NCI-H1092 treated with DMSO at 0.1 percent for 48 hours (cell line): ENCODE measurements around the gene CPNE2.
"Not testable (repeated sequence)": the region's sequence is repeated elsewhere in the genome, so short reads cannot be mapped to it uniquely, and the experiment has no call there.

ENCODE experiments used
- DNase-seq: peaks from one replicate; lab custom pipeline; 2025; lab: John Stamatoyannopoulos, UW

CPNE2 gene

DNA sequence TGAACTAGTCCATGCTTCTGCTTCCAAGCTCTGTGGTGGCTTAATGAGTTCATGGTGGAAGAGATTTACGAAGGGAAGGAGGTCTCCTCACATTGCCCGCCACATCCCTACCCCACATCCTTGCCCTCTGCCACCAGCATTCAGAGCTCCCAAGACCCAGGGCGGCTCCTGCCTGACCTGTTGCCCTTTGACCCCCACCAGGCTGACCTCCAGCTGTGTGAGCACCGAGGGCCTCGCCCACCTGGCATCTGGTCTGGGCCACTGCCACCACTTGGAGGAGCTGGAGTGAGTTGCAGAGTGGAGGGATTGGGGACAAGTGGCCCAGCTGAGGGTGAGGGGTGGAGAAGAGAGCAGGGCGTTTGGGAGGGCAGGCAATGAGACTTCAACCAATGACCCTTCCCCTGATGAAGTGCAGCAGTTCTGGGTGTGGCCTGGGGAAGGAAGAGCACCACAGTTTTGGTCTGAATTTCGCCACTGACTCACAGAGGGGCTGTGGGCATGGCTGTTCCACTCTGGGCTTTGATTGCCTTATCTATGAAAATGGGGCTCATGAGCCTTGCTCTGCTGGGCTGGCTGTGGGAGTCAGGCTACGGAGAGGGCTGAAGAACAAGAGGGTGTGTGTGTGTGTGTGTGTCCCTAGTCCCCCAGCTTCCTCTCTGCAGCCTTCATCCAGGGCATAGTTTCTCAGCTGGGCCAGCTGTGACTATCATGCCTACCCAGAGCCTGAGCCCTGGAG, 22.6 kb upstream of the CPNE2 start:
- no peak for DNase-seq

DNA sequence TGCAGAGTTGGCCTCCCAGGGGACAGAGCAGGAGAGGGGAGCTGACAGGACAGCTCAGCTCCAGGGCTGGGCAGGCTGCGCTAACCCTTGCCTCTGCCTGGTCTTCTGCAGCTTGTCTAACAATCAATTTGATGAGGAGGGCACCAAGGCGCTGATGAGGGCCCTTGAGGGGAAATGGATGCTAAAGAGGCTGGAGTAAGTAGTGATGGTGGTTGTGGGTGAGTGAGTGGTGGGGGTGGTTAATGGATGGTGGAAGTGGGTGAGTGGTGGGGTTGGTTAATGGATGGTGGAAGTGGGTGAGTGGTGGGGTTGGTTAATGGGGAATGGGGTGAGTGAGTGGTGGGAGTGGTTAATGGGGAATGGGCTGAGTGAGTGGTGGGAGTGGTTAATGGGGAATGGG, 22.0 kb upstream of the CPNE2 start:
- no peak for DNase-seq

DNA sequence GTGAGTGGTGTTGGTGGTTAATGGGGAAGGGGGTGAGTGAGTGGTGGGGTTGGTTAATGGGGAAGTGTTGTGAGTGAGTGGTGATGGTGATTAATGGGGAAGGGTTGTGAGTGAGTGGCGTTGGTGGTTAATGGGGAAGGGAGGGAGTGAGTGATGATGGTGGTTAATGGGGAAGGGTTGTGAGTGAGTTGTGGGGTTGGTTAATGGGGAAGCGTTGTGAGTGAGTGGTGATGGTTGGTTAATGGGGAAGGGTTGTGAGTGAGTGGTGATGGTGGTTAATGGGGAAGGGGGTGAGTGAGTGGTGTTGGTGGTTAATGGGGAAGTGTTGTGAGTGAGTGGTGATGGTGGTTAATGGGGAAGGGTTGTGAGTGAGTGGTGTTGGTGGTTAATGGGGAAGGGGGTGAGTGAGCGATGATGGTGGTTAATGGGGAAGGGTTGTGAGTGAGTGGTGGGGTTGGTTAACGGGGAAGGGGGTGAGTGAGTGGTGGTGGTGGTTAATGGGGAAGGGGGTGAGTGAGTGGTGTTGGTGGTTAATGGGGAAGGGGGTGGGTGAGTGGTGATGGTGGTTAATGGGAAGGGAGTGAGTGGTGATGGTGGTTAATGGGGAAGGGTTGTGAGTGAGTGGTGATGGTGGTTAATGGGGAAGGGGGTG, 21.2 kb upstream of the CPNE2 start:
- not testable (repeated sequence) for DNase-seq

DNA sequence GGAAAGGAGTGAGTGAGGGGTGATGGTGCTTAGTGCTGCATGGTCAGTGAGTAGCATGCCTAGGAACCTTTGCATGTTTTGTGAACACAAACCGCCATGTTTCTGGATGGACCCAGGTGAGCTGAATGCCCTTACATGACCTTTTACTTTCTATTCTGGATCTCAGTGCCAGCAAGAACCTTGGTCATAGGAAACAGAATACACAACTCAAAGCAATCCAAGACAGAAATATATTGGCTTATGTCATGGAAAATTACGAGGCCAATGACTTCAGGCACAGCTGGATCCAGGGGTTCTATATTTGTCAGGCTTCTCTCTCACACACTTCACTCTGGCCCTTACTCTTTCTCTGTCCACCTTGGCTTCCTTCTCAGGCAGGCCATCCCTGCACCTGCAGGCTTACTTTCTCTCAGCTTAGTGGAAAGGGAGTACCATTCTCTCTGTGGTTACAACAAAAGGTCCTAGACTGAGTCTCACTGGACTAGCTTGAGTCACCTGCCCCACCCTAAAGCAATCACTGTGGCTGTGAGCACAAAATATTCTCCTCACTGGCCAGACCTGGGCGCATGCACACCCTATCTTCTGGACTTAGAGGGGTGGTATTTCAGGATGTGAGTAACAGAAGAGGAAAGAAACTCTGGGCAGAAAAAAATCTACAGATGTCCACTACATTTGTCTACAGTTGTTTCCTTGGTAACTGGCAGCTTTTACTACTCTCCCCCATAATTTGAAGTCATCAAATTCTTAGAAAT, 20.4 kb upstream of the CPNE2 start:
- no peak for DNase-seq

DNA sequence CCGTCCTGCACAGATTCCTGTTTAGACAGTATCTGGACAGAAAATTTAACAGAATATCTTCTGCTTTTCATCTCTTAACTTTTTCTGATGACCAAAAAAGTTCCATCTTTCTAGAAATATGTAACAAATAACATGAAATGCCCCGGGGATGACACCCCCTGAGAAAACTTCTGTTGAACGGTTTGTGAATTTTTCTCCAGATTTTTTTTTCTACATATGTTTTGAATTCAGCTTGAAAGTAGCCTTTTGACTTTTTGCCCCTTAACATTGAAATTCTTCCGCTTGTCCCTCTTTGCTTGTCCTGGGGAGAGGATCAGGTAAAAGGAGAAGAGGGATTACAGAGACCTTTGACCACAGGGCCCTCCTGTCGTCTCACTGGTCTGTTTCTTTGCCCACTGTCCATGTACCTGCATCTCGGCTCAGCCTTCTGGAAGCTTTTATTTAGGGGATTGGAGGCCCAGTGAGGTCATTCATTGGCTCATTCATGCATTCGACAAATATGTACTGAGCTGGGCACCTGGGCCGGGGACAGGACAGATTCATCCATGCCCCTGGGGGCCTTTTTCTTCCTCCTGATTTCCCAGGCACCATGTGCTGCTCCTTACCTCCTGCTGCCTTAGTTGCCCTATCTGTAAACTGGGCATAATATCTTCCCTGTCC, 19.6 kb upstream of the CPNE2 start:
- no peak for DNase-seq

DNA sequence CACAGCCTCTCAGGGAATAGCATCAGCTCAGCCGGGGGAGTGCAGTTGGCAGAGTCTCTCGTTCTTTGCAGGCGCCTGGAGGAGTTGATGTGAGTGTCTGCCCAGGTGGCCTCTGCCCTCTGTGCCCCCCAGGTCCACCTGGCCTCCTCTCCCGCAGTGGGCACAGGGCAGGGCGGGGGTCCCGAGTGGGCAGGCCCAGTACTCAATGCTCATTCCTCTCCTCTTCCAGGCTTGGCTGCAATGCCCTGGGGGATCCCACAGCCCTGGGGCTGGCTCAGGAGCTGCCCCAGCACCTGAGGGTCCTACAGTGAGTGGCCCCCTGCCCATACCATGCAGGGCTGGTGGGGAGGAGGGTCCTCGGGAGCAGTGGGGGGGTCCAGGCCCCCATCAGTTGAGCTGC, 14.7 kb upstream of the CPNE2 start:
- DNase-seq: no peak

DNA sequence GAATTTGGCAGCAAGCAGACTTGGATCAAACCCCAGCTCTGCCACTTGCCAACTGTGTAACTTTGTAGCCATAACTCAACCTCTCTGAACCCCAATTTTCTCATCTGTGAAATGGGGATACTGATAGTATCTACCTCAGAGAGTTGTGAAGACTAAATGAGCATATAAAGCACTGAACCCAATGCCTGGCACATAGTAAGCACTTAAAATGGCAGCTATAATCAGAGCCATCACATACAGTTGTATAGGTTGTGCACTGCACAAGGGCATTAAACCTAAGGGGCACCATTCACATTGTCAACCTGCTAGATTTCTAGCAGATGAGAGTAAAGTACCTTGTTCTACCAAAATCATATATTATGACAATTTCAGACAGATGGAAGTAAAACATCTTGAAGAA, 10.6 kb upstream of the CPNE2 start:
- DNase-seq: no peak

DNA sequence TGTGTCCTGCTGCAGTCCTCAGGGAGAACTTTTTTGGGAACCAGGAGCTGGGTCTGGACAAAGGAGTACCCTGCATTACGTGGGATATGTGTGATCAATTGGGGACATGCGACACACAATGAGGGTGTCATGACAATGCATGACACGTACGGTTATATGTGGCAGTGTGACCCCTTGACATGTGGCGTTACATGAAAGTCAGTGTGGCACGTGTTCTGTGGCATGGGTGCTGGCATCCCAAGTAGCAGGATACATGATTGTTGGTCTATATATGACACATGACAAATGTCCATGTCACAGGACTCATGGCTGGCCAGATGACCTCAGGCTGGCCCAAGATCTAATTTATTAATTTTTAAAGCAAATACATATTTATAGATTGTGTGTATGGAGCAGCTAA, 9.7 kb upstream of the CPNE2 start:
- DNase-seq: no peak

DNA sequence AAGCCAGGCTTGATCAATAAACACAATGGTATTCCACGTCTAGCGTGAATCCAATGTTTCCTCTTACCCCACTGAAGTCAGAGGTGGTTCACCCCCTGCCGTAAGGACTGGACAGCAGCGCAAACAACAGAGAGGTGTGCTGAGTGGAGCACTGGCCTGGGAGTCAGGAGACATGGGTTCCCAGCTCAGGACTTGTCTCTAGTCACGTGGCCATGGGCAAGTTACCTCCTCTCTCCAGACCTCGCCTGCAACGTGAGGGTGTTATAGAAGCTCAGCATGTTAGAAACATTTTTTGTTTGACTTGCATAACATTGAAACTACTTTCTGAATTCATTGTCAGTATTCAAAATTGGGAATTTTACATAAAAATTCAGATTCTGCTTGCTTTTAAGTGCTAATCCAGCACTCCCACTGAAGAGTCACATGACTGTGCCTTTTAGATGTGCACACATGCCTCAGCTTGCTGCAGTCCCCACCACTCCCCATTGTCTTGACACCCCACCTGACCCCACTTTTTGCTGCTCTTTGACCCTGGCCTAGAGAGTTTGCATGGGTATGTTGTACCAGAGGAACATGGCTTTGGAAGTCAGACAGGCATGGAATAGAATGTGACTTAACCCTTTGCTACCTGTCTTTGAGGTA, 8.8 kb upstream of the CPNE2 start:
- DNase-seq: no peak

DNA sequence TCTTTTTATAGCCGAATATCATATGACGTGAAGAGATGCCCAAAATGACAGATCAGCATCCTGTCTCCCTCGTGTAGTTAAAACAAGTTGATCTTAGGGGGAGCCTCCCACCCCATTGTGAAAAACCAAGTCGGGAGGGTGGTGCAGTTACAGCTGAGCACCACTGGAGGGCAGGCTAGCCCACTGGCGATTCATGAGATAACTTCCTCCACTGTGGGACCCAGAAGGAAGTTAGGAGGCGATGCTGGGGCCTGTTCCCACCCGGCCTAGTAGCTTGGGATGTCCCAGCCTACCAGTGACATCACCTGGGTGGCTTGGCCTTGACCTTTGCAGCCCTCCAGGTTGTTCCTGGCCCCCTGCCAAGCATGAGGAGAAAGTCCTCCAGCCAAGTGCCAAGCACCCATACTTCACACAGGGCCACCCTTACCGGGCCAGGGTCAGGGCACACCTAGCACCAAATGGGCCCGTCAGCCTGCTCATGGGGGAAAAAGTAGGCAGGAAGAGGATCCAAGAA, 8.1 kb upstream of the CPNE2 start:
- DNase-seq: peak; percentile 46

DNA sequence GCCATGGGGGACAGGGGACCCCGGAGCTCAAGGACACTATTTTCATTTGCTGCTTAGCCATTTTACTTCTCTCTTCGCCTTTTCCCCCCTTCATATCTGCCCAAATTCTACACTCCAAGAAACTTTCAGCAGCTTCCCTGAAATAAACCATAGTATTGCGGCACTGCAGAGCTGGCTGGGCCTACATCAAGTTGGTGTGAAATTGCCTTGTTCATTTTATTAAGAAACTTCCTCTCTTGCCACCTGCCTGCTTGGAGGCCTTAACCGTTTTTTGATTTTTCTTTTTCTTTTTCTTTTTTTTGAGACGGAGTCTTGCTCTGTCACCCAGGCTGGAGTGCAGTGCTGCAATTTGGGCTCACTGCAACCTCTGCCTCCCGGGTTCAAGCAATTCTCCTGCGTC, 7.4 kb upstream of the CPNE2 start:
- no peak for DNase-seq

DNA sequence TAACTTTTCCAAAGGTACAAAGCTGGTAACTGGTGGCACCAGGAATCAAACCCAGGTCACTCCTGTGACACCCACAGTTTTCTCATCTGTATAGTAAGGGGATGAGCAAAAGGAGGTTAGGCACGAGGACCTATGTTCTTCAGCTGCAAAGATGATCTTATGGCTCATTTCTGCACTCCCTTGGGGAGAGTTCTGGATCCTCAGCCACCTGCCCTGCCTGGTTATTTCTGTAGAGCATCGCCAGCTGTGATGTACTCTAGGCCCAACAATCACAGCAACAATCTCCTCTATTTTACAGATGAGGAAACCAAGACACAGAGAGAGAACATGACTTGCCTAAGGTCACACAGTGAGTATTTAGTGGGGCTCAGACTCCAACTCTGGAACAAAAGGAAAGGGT, 5.4 kb upstream of the CPNE2 start:
- no peak for DNase-seq

DNA sequence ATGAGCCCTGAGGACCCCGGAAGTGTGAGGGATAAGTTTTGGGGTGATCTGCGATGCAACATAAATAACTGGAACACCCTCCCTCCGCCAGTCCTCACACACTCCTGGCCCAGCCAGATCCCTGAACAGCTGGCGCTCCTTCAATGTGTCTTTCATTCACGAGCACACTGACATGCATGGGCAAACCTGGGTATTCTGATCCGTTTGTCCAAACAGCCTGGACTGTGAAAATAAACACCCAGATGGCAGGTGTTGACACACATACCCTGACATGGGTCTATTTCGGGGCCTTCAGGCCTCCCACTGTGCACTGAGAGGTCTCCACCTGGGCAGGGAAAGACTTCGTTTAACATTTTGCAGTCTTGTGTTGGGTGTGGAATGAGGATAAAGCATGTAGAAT, 3.0 kb upstream of the CPNE2 start:
- DNase-seq: peak; percentile 67

DNA sequence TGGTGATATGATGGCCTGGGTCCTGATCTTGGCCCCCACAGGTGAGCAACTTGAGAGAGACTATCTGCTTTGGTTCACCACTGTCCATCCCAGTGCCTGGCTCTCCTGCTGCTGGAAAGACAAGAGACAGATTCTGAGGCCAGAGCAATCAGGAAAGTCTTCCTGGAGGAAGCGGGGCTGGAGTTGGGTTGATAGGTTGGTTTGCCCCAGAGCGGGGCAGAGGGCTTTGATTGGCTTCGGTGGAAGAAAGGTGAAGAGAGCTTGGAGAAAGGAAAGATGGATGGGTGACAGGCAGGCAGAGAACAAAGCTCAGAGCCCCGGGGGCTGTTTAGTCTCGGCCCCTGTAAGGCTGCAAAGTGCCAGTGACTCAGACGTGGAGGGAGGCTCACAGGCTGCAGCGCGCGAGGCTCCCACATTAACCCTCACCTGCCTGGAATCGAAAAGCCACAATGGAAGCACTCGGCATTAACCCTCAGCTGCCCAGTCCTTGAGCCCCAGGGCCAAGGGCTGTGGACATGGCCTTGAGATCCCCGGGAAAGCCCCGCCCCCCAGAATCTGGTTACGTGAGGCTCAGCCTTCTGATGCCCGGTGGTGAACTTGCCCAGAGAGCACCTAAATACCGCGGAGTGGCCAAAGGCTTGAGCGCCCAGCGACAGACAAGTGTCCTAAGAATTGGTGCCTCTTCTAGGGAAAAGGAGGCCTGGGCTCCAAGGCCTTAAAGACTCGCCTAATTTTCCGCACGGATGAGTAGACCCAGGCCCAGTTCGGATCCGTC, 996 bp upstream of the CPNE2 start:
- no peak for DNase-seq

DNA sequence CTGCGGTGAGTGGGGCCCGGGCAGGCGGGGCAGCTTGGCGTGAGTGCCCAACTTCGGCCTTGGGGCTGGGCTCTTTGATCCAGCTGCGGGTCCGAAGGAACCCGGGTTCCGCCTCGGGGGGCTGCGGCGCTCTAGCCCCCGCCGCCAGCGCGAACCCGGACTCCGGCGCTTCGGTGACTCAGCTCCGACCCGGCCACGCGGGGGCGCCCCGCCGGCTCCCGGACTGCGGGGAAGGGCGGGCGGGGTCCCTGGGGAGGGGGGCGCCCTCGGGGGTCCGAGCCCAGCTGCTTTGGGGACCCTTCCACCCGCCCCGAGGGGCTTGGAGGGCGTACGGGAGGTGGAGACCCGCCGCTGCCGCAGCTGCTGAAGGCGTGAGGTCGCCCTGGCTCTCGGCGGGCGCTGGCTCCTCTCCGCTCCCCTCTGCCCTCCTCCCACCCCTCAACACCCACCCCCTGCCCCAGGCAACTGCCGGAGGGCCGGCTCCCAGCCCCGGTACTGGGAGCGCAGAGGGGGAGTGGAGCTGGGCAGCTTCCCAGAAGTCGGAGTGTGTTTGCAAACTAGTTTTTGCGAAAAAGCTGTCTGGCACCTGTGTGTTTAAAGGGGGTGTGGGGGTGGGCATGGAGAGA, 516 bp downstream of the CPNE2 start:
- peak; percentile 36 for DNase-seq

DNA sequence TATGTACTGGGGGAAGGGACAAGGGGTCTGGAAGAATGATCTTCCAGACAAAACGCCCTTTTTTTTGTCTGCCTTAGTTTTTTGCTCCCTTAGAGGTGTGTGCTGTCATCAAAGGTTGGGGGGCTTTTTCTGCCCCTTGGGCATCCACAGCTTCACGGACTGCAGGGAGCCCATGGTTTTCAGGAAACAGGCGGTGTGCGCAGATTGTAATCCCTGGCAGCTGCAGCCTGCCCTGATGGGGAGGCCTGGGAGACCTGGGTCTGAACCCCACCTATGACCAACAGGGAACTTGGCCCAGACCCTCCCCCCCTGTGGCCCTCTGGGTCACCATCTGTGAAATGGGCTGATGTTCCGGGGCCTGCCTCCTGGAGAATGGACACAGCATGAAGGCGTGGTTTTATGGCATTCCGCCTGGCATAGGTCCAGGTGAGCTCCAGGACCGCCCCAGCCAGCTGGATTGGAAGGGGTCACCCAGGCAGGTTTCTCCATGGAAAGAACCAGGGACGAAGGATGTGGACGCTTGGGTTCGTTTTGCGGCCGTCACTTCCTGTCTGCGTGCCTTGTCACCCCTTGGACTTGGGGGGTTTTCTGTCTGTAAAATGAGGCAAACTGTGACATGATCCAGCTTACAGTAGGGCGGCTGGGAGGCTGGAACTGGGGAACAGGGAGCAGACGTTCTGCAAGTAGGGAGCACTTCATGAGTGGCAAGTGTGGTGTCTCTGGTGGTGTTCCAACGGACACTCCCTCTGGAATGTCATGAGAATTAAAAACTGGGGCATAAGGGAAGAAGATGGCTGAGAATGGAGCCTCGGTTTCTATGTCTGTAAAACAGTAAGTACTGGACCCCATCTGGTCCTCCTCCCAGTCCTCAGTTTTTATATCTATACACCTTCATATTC, 1.5 kb downstream of the CPNE2 start:
- DNase-seq: no peak

DNA sequence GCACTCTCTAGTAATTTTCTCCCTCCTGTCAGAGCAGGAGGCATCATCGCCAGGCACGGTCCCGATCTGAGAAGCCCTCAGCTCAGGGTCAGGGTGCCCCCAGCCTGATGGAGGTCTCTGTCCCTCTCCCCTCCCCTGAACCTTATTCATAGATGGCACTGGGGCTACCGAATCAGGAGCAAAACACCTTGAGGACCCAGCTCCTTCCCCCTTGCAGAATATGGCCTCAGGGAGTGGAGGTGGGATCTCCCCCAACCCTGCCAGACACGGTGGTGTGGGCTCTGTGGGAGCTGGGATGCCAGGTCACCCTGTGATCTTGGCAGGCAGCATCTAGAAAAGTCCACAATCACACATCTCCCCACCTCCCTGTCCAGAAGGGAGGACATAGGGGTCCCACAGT, 2.5 kb downstream of the CPNE2 start:
- DNase-seq: no peak

DNA sequence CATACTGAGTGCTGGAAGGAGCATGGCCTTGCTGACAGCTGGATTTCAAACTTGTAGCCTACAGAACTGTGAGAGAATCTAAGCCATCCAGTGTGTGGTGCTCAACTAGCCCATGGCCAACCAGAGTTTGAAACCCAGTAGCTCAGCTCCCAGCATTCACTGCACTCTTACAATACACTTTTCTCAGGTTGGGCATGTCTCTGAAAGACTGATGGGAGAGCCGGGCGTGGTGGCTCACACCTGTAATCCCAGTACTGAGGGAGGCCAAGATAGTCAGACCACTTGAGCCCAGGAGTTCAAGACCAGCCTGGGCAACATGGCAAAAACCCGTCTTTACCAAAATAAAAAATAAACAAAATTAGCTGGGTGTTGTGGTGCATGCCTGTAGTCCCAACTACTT, 3.8 kb downstream of the CPNE2 start:
- DNase-seq: no peak

DNA sequence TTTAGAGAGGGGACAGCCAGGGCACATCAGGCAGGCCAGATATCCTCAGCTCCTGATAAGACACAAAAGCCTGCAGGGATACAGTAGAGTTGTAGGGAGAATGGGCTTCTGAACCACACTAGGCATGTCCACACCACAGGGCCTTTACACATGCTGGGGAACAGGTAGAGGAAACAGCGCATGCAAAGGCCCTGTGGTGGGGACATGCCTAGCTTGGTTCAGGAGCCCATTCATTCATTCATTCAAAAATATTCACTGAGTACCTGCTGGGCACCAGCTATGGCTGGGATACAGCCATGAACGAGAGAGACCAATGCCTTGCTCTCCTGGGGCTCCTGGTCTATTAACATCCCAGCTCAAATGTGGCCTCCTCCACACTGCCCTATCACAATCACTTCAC, 4.4 kb downstream of the CPNE2 start:
- no peak for DNase-seq
